ENCODE results near the gene PHF10.

The PHF10 gene

DNA sequence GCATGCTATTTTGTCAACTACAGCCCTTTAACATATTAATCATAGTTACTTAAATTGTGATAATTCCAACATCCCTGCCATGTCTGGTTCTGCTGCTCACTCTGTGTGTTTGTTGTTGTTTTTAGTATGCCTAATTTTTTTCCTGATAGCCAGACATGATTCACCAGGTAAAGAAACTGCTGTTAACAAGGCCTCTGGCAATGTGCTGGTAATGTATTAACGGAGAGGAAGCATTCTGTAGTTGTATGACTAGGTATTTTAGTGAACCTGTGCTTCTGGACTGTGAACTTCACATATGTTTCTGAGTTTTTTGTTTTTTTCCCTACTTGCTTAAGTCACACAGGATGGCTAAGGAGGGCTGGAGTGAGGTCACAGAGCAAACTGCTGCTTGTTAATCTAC lies 22.3 kb upstream of the PHF10 start:
- Histone ChIP-seq H3K4me1 (ENCODE audit: low read depth, poor library complexity, severe bottlenecking) (peaks cover 8% of the 10 kb centered on the region), H2AFZ (ENCODE audit: low read depth) (no peak overlapping the region), H4K20me1 (ENCODE audit: insufficient read depth) (no peaks in the 10 kb centered on the region), H3K79me2 (ENCODE audit: insufficient read depth, low read depth) (peaks cover 16% of the 10 kb centered on the region; the same call in 1 of the 2 replicates), H3K27me3 (ENCODE audit: insufficient read depth, low read depth) (no peaks in the 10 kb centered on the region), H3K4me2 (no peak overlapping the region), H3K27ac (no peak overlapping the region), H3K9ac (no peak overlapping the region), H3K36me3 (ENCODE audit: insufficient read depth) (no peaks in the 10 kb centered on the region), H3K4me3 (IDR thresholded peaks at IDR 0.05; ENCODE audit: insufficient read depth, low read depth, low read length) (no peak overlapping the region)
- TF ChIP-seq, protein P1, sequence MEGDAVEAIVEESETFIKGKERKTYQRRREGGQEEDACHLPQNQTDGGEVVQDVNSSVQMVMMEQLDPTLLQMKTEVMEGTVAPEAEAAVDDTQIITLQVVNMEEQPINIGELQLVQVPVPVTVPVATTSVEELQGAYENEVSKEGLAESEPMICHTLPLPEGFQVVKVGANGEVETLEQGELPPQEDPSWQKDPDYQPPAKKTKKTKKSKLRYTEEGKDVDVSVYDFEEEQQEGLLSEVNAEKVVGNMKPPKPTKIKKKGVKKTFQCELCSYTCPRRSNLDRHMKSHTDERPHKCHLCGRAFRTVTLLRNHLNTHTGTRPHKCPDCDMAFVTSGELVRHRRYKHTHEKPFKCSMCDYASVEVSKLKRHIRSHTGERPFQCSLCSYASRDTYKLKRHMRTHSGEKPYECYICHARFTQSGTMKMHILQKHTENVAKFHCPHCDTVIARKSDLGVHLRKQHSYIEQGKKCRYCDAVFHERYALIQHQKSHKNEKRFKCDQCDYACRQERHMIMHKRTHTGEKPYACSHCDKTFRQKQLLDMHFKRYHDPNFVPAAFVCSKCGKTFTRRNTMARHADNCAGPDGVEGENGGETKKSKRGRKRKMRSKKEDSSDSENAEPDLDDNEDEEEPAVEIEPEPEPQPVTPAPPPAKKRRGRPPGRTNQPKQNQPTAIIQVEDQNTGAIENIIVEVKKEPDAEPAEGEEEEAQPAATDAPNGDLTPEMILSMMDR (conservative IDR thresholded peaks at IDR 0.05; ENCODE audit: low read depth, low read length): no peak

DNA sequence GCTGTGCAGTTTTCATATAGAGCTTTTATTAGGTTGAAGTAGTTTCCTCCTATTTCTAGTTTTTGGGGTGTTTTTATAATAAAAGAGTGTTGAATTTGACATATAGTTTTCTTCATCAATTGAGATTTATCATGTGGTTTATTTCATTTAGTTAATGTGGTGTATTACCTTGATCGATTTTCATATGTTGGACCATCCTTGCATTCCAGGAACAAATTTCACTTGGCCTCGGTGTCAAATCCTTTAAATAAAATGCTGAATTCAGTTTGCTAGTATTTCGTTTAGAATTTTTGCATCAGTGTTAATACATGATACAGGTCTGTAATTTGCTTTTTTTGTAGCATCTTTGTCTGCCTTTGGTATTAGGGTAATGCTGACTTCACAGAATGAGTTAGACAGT lies 21.1 kb upstream of the PHF10 start:
- no peak overlapping the region for H3K4me2 ChIP-seq

DNA sequence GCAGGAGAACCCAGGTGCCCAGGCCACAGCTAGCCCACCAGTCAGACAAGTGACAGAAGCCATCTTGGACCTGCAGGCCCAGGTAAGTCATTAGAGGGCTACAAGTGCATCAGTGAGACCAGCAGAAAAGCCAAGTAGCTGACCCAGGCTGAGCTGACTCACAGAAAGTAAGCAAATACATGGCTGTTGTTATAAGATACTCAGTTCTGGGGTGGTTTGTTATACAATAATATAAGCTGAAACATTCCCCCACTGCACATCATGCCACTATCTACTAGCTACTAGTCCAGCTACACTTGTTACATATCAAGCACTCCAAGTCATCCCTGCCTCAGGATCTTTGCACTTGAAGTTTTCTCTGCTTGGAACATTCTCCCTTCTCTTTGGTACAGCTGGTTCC lies 17.0 kb upstream of the PHF10 start:
- Histone ChIP-seq H3K4me3 (IDR thresholded peaks at IDR 0.05; ENCODE audit: insufficient read depth, low read depth, low read length) (no peak overlapping the region), H3K27me3 (ENCODE audit: insufficient read depth, low read depth) (no peaks in the 10 kb centered on the region), H3K4me2 (no peak overlapping the region), H3K36me3 (ENCODE audit: insufficient read depth) (no peaks in the 10 kb centered on the region), H3K4me1 (ENCODE audit: low read depth, poor library complexity, severe bottlenecking) (no peaks in the 10 kb centered on the region), H3K27ac (no peak overlapping the region), H3K9ac (no peak overlapping the region), H2AFZ (ENCODE audit: low read depth) (no peak overlapping the region), H4K20me1 (ENCODE audit: insufficient read depth) (no peaks in the 10 kb centered on the region), H3K79me2 (ENCODE audit: insufficient read depth, low read depth) (no peaks in the 10 kb centered on the region)
- TF ChIP-seq, protein P1 (conservative IDR thresholded peaks at IDR 0.05; ENCODE audit: low read depth, low read length): no peak

More for the DNA sequence above, 21.1 kb upstream of the PHF10 start:
- no peak overlapping the region for H3K4me3 ChIP-seq (IDR thresholded peaks at IDR 0.05; ENCODE audit: insufficient read depth, low read depth, low read length)
- no peaks in the 10 kb centered on the region for H4K20me1 ChIP-seq (ENCODE audit: insufficient read depth)
- H3K9ac ChIP-seq: no peak overlapping the region
- no peaks in the 10 kb centered on the region for H3K27me3 ChIP-seq (ENCODE audit: insufficient read depth, low read depth)
- H3K27ac ChIP-seq: no peak overlapping the region
- no peaks in the 10 kb centered on the region for H3K36me3 ChIP-seq (ENCODE audit: insufficient read depth)
- no peak overlapping the region for H2AFZ ChIP-seq (ENCODE audit: low read depth)
- TF ChIP-seq, protein P1 (conservative IDR thresholded peaks at IDR 0.05; ENCODE audit: low read depth, low read length): no peak
- peaks cover 6% of the 10 kb centered on the region for H3K4me1 ChIP-seq (ENCODE audit: low read depth, poor library complexity, severe bottlenecking)
- H3K79me2 ChIP-seq (ENCODE audit: insufficient read depth, low read depth): peaks cover 8% of the 10 kb centered on the region; the same call in 1 of the 2 replicates

DNA sequence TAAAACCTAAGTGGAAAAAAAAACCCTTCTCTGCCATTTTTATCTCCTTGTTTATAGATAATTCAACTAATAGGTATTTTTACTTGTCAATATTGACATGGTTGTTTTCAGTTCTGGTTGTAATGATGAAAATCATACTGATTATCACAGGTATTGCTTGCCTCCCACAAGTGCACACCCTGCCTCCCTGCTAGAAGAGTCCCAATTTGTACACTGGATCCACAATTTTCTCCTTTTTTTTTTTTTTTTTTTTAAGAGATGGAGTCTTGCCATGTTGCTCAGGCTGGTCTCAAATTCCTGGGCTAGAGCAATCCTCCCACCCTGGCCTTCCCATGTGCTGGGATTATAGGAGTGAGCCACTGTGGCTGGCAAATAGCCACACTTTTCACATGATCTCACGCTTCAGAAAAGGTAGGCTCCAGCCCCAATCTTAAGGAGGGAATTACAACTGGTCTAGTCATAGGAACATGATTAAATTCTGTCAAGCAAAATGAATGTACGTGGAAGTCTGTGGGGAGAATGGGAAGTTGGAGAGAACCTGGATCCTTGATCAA lies 14.8 kb upstream of the PHF10 start:
- H3K27me3 ChIP-seq (ENCODE audit: insufficient read depth, low read depth): no peaks in the 10 kb centered on the region
- TF ChIP-seq, protein P1 (conservative IDR thresholded peaks at IDR 0.05; ENCODE audit: low read depth, low read length): no peak
- no peaks in the 10 kb centered on the region for H4K20me1 ChIP-seq (ENCODE audit: insufficient read depth)
- H3K36me3 ChIP-seq (ENCODE audit: insufficient read depth): no peaks in the 10 kb centered on the region
- no peak overlapping the region for H3K4me2 ChIP-seq
- H3K27ac ChIP-seq: no peak overlapping the region
- H3K4me3 ChIP-seq (IDR thresholded peaks at IDR 0.05; ENCODE audit: insufficient read depth, low read depth, low read length): no peak overlapping the region
- no peaks in the 10 kb centered on the region for H3K79me2 ChIP-seq (ENCODE audit: insufficient read depth, low read depth)
- H2AFZ ChIP-seq (ENCODE audit: low read depth): no peak overlapping the region
- H3K4me1 ChIP-seq (ENCODE audit: low read depth, poor library complexity, severe bottlenecking): no peaks in the 10 kb centered on the region
- no peak overlapping the region for H3K9ac ChIP-seq
